Measurements from ENCODE around the gene HLA-C.

The HLA-C gene

DNA sequence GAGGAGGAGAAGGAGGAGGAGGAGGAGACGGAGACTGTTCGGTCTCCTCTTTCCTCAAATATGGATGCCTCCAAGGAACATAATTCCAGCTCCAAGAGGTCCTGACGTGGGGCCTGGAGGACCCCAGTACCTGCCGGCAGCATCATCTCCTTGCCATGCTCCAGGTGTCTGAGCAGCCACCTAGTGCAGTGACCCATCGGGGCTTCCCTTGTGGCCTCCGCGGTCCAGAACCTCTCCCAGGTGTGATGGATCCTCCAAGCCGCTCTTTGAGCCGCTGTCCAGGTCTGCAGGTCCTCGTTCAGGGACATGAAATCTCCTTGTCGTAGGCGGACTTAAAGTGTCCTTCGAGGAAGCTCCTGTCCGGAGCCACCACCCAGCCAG, 35.8 kb upstream of the HLA-C start:
- DNase-seq (ENCODE audit: low read depth), result no peak
- no peak overlapping the region for H3K4me3 ChIP-seq (ENCODE audit: low read length)
- TF ChIP-seq, protein P1, sequence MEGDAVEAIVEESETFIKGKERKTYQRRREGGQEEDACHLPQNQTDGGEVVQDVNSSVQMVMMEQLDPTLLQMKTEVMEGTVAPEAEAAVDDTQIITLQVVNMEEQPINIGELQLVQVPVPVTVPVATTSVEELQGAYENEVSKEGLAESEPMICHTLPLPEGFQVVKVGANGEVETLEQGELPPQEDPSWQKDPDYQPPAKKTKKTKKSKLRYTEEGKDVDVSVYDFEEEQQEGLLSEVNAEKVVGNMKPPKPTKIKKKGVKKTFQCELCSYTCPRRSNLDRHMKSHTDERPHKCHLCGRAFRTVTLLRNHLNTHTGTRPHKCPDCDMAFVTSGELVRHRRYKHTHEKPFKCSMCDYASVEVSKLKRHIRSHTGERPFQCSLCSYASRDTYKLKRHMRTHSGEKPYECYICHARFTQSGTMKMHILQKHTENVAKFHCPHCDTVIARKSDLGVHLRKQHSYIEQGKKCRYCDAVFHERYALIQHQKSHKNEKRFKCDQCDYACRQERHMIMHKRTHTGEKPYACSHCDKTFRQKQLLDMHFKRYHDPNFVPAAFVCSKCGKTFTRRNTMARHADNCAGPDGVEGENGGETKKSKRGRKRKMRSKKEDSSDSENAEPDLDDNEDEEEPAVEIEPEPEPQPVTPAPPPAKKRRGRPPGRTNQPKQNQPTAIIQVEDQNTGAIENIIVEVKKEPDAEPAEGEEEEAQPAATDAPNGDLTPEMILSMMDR (conservative IDR thresholded peaks at IDR 0.05; ENCODE audit: low read length), result no peak

DNA sequence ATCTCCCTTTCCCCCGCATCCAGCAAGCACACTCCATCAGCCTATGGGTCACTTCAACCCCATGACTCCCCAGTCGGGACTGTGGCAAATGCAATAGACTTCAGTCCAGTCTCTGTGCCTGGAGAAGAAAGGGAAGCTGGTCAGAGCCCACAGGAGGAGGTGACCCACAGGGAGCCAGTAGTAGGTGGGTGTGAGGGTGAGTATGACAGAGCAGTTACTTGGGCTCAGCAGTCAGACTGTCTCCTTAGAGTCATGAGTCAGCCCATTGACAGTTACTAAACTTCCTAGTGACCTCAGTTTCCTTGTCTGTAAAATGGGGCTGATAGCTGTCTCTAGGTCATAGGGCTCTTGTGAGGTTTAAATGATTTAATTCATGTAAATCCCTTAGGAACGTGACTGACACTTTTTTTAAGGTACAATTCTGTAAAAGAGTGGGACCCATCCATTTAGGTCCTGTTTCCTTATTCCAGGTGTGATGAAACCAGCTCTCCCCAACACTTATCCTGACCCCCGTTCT, 33.9 kb upstream of the HLA-C start:
- no peak for DNase-seq (ENCODE audit: low read depth)
- no peak overlapping the region for H3K4me3 ChIP-seq (ENCODE audit: low read length)
- TF ChIP-seq, protein P1 (conservative IDR thresholded peaks at IDR 0.05; ENCODE audit: low read length), result no peak

DNA sequence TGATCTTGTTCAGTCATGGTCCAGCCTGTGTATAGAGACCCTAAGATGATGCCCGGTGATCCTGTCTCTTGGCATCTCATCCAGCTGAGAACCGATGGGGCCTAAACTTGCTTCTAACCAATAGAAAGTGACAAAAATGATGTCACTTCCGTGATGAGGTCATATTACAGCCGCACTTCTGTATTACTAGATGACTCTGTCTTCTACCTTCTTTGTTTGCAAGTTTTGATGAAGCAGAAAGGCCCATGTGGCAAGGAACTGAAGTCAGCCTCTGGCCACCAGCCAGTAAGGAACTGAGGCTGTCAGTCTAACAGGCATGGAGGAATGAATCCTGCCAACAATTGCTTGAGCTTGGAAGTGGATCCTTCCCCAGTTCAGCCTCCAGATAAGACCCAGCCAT, 32.8 kb upstream of the HLA-C start:
- H3K4me3 ChIP-seq (ENCODE audit: low read length), result no peak overlapping the region
- TF ChIP-seq, protein P1 (conservative IDR thresholded peaks at IDR 0.05; ENCODE audit: low read length), result no peak
- no peak for DNase-seq (ENCODE audit: low read depth)

DNA sequence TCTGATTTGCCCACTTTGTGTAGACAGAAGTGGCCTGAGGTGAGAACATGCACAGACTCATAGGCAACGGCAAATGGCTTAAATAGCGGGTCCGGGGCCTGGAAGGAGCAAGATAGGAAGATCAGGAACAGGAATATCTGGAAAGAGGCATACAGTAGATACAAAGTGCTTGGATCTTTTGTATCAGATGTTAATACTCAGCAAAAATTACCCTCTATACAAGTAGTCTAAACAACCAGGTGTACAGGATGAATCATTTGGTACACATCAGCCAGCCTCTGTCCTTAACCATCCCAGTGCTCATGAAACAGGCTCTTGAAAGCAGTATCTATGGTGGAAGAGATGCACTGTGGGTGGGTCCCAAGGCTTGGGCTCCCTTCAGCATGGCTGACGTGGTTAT, 28.9 kb upstream of the HLA-C start:
- DNase-seq (ENCODE audit: low read depth), result no peak
- H3K4me3 ChIP-seq (ENCODE audit: low read length), result no peak overlapping the region
- TF ChIP-seq, protein P1 (conservative IDR thresholded peaks at IDR 0.05; ENCODE audit: low read length), result no peak

DNA sequence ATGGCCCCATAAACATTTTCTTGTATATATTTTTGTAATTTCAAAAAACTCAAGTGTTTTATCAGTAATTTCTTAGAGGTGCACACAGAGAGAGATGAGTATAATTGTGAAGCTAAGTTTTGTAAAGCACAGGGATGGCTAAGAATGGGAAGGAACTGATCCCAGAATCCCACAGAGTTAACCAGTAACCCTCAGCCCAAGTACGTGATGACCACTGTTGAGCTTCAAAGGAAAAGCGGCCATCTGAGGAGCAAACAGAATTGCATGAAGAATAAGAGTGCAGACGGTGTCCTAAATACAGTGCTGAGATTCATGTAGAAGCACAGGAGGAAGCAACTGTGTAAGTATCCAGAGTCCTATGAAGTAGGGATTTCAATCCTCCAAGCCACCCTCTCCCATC, 28.1 kb upstream of the HLA-C start:
- DNase-seq (ENCODE audit: low read depth), result no peak
- H3K4me3 ChIP-seq (ENCODE audit: low read length), result no peak overlapping the region
- TF ChIP-seq, protein P1 (conservative IDR thresholded peaks at IDR 0.05; ENCODE audit: low read length), result no peak

DNA sequence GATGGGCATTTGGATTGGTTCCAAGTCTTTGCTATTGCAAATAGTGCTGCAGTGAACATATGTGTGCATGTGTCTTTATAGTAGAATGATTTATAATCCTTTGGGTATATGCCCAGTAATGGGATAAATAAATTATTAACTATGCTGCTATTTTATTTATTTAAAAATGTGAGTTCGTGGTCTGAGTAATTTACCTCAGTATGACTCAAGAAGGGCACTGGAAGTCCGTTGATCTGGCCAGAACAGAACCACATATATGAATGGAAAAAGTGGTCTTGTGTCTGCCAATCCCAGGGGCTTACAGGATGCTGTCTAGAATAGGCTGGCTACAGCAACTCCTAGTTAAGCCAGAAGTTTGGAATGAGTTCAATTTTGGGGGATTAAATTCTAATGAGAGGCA, 27.6 kb upstream of the HLA-C start:
- H3K4me3 ChIP-seq (ENCODE audit: low read length), result no peak overlapping the region
- TF ChIP-seq, protein P1 (conservative IDR thresholded peaks at IDR 0.05; ENCODE audit: low read length), result no peak
- no peak for DNase-seq (ENCODE audit: low read depth)

DNA sequence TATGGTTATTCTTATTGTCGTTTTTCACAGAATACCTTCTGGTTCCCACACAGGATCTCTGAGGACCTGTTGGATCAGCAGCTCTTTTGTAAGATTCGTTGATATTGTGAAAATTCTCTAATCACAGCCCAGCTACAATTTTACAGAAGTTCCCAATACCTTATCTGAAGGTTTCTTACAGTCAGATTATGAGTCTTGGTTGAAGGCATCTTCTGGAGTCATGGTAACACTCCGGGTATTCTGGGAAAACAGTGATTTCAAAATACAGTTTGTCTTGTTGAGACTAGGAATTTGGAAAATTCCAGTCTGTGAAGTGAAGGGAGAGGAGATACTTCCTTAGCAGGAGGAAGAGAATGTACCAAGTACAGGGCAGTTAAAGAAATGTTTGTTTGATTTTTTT, 22.2 kb upstream of the HLA-C start:
- H3K4me3 ChIP-seq (ENCODE audit: low read length), result no peak overlapping the region
- TF ChIP-seq, protein P1 (conservative IDR thresholded peaks at IDR 0.05; ENCODE audit: low read length), result no peak
- DNase-seq (ENCODE audit: low read depth), result no peak
